Large intestine (tissue), 3 donors: ENCODE measurements around the gene ZDHHC11B. TPM values are rescaled to one million over a fixed set of nuclear protein-coding genes. Genes with fewer than 3 reads are reported as not detected.
"Not testable (repeated sequence)": the region's sequence is repeated elsewhere in the genome, so short reads cannot be mapped to it uniquely, and the experiment has no call there.

ENCODE experiments used
- DNase-seq, 2 donors: peaks; one replicate each; pipeline versions ENCODE4 v3.0.0 to v3.0.0-alpha.2; 2013
- H3K27ac ChIP-seq: one replicate; pipeline ENCODE4 v1.5.1; 2013; ENCODE audit warnings: low read length
- H3K27me3 ChIP-seq: 2 replicates; pipeline ENCODE4 v1.6.1; 2013; ENCODE audit warnings: low read length; ENCODE audit not compliant: control insufficient read depth, insufficient read depth
- H3K36me3 ChIP-seq: 2 replicates; pipeline ENCODE4 v1.6.1; 2013; ENCODE audit warnings: low read length; ENCODE audit not compliant: control insufficient read depth, insufficient read depth
- H3K4me1 ChIP-seq: one replicate; pipeline ENCODE4 v1.6.1; 2013; ENCODE audit warnings: low read length; ENCODE audit not compliant: control insufficient read depth, insufficient read depth
- H3K4me3 ChIP-seq: one replicate; pipeline ENCODE4 v1.5.1; 2013; ENCODE audit warnings: low read length
- H3K9me3 ChIP-seq: one replicate; pipeline ENCODE4 v1.6.1; 2013; ENCODE audit warnings: mild to moderate bottlenecking, low read depth, low read length, moderate library complexity; ENCODE audit not compliant: control insufficient read depth
- WGBS: methylation state at CpG from one replicate; pipeline ENCODE4 v1.1.5; 2013; ENCODE audit warnings: low lambda C conversion rate; ENCODE audit not compliant: insufficient coverage; 5-methylcytosine and 5-hydroxymethylcytosine counted together
- polyA plus RNA-seq: library from polyadenylated mRNA; unstranded; fragments of 120-200 nt; gene quantifications from one replicate; pipeline ENCODE4 v1.2.1, GENCODE V29; 2013

Gene ZDHHC11B
- polyA plus RNA-seq, 1 donor, result 16.1 TPM

GRCh38 chr5:752532-753115, 31.9 kb downstream of the ZDHHC11B start:
- not testable (repeated sequence) for H3K4me3 ChIP-seq, H3K27ac ChIP-seq, H3K36me3 ChIP-seq, H3K27me3 ChIP-seq, H3K9me3 ChIP-seq, DNase-seq
- H3K4me1 ChIP-seq, result peaks cover 15% of the 10 kb centered on the region
- no CpG with 5 or more reads among the region's 20 CpGs for WGBS

- WGBS, result no CpG with 5 or more reads among the region's 8 CpGs
- DNase-seq, H3K27ac ChIP-seq, H3K9me3 ChIP-seq, H3K4me3 ChIP-seq, H3K4me1 ChIP-seq, H3K27me3 ChIP-seq, H3K36me3 ChIP-seq: not testable (repeated sequence)
Measured at GRCh38 chr5:751992-752391, 32.5 kb downstream of the ZDHHC11B start.

- Histone ChIP-seq H3K27me3 (no peaks in the 10 kb centered on the region), H3K4me1 (peaks cover 4% of the 10 kb centered on the region), H3K9me3 (no peaks in the 10 kb centered on the region), H3K4me3 (no peak overlapping the region), H3K27ac (no peak overlapping the region), H3K36me3 (no peaks in the 10 kb centered on the region)
- no peak for DNase-seq
- WGBS, result no CpG with 5 or more reads among the region's 13 CpGs
Measured at GRCh38 chr5:751496-751895, 33.0 kb downstream of the ZDHHC11B start.

GRCh38 chr5:750226-750625, 34.3 kb downstream of the ZDHHC11B start:
- not testable (repeated sequence) for H3K27me3 ChIP-seq, DNase-seq, H3K4me1 ChIP-seq, H3K27ac ChIP-seq, H3K9me3 ChIP-seq, H3K36me3 ChIP-seq, H3K4me3 ChIP-seq
- no CpG with 5 or more reads among the region's 19 CpGs for WGBS

- no CpG with 5 or more reads among the region's 14 CpGs for WGBS
- Histone ChIP-seq H3K27me3 (no peaks in the 10 kb centered on the region), H3K27ac (no peak overlapping the region)
Measured at GRCh38 chr5:749101-749670, 35.3 kb downstream of the ZDHHC11B start.

GRCh38 chr5:748011-748980, 36.2 kb downstream of the ZDHHC11B start:
- not testable (repeated sequence) for H3K36me3 ChIP-seq, DNase-seq, H3K9me3 ChIP-seq, H3K4me1 ChIP-seq, H3K4me3 ChIP-seq, H3K27me3 ChIP-seq, H3K27ac ChIP-seq
- WGBS, result no CpG with 5 or more reads among the region's 18 CpGs

More at GRCh38 chr5:749101-749670, 35.3 kb downstream of the ZDHHC11B start:
- Histone ChIP-seq H3K4me1 (no peaks in the 10 kb centered on the region), H3K4me3 (no peak overlapping the region), H3K36me3 (no peaks in the 10 kb centered on the region), H3K9me3 (no peaks in the 10 kb centered on the region)
- DNase-seq, result no peak

- H3K36me3 ChIP-seq, H3K27ac ChIP-seq, H3K4me3 ChIP-seq, H3K4me1 ChIP-seq, H3K9me3 ChIP-seq, H3K27me3 ChIP-seq, DNase-seq: not testable (repeated sequence)
- WGBS, result no CpG with 5 or more reads among the region's 9 CpGs
Measured at GRCh38 chr5:747303-747844, 37.2 kb downstream of the ZDHHC11B start.

GRCh38 chr5:746258-746761, 38.2 kb downstream of the ZDHHC11B start:
- H3K9me3 ChIP-seq, result no peaks in the 10 kb centered on the region
- H3K36me3 ChIP-seq, result no peaks in the 10 kb centered on the region
- no peaks in the 10 kb centered on the region for H3K27me3 ChIP-seq
- H3K4me3 ChIP-seq, result no peak overlapping the region
- no peaks in the 10 kb centered on the region for H3K4me1 ChIP-seq
- no CpG with 5 or more reads among the region's 11 CpGs for WGBS
- H3K27ac ChIP-seq, result no peak overlapping the region
- DNase-seq, result no peak

GRCh38 chr5:745272-746142, 39.0 kb downstream of the ZDHHC11B start:
- WGBS, result no CpG with 5 or more reads among the region's 23 CpGs
- not testable (repeated sequence) for H3K4me1 ChIP-seq, H3K27ac ChIP-seq, DNase-seq, H3K36me3 ChIP-seq, H3K4me3 ChIP-seq, H3K9me3 ChIP-seq, H3K27me3 ChIP-seq
